ENCODE data around the gene RRAS2. TPM values are rescaled to one million over a fixed set of nuclear protein-coding genes. Genes with fewer than 3 reads are reported as not detected.
"Not testable (repeated sequence)": the region's sequence is repeated elsewhere in the genome, so short reads cannot be mapped to it uniquely, and the experiment has no call there.

The RRAS2 gene
- total and polyA plus RNA-seq, 4 donors, result 21.2 to 73.5 (median 35.0) TPM

- TF ChIP-seq CTCF (IDR thresholded peaks at IDR 0.05; ENCODE audit: control extremely low read depth, extremely low read depth), result no peak
- 83 to 84% methylated on average over 3 of the region's 3 CpGs for WGBS, 2 donors
- Histone ChIP-seq H3K36me3 (ENCODE audit: control insufficient read depth in 4 of 4, insufficient read depth in 4 of 4, low read length in 4 of 4) (peaks cover 0 to 16% (median 8%) of the 10 kb centered on the region in 4 donors), H3K27me3 (ENCODE audit: control insufficient read depth in 3 of 3, insufficient read depth in 3 of 3, low read length in 2 of 3) (no peaks in the 10 kb centered on the region), H3K9ac (ENCODE audit: insufficient read depth in 1 of 2, low read length in 2 of 2) (no peak overlapping the region), H3K4me1 (ENCODE audit: control insufficient read depth in 5 of 5, insufficient read depth in 5 of 5, low read length in 5 of 5) (peaks cover 0 to 3% (median 0%) of the 10 kb centered on the region in 5 donors), H3K27ac (ENCODE audit: low read depth in 1 of 2, low read length in 1 of 2) (no peak overlapping the region), H3K4me3 (no peak overlapping the region), H3K9me3 (ENCODE audit: control insufficient read depth in 4 of 4, insufficient read depth in 3 of 4, low read length in 3 of 4) (no peaks in the 10 kb centered on the region)
- ATAC-seq (ENCODE audit: insufficient read depth, low FRiP score) (no peak), DNase-seq (no peak)
These were observed 68.6 kb downstream of the RRAS2 start for GRCh38 chr11:14290422-14290821.

- 67 to 72% methylated on average over 2 of the region's 2 CpGs for WGBS, 2 donors
- no peak overlapping the region for H3K9ac ChIP-seq (ENCODE audit: insufficient read depth in 1 of 2, low read length in 2 of 2)
- peak overlapping the region in 1 of 2 donors; percentile 64 for H3K27ac ChIP-seq (ENCODE audit: low read depth in 1 of 2, low read length in 1 of 2)
- H3K4me3 ChIP-seq, result no peak overlapping the region
- TF ChIP-seq CTCF (IDR thresholded peaks at IDR 0.05; ENCODE audit: control extremely low read depth, extremely low read depth), result no peak
- no peaks in the 10 kb centered on the region for H3K27me3 ChIP-seq (ENCODE audit: control insufficient read depth in 3 of 3, insufficient read depth in 3 of 3, low read length in 2 of 3)
- DNase-seq (no peak), ATAC-seq (ENCODE audit: insufficient read depth, low FRiP score) (no peak)
- H3K36me3 ChIP-seq (ENCODE audit: control insufficient read depth in 4 of 4, insufficient read depth in 4 of 4, low read length in 4 of 4), result peaks cover 0 to 13% (median 8%) of the 10 kb centered on the region in 4 donors
- H3K9me3 ChIP-seq (ENCODE audit: control insufficient read depth in 4 of 4, insufficient read depth in 3 of 4, low read length in 3 of 4), result peaks cover 0 to 1% (median 0%) of the 10 kb centered on the region in 4 donors
- H3K4me1 ChIP-seq (ENCODE audit: control insufficient read depth in 5 of 5, insufficient read depth in 5 of 5, low read length in 5 of 5), result peaks cover 0 to 3% (median 0%) of the 10 kb centered on the region in 5 donors
These were observed 70.6 kb downstream of the RRAS2 start for GRCh38 chr11:14288189-14288935.

GRCh38 chr11:14278869-14279268 lies 80.1 kb downstream of the RRAS2 start:
- ATAC-seq (ENCODE audit: insufficient read depth, low FRiP score); DNase-seq; H3K36me3 ChIP-seq (ENCODE audit: control insufficient read depth in 4 of 4, insufficient read depth in 4 of 4, low read length in 4 of 4); H3K27me3 ChIP-seq (ENCODE audit: control insufficient read depth in 3 of 3, insufficient read depth in 3 of 3, low read length in 2 of 3); H3K9ac ChIP-seq (ENCODE audit: insufficient read depth in 1 of 2, low read length in 2 of 2); H3K27ac ChIP-seq (ENCODE audit: low read depth in 1 of 2, low read length in 1 of 2); H3K4me3 ChIP-seq; H3K9me3 ChIP-seq (ENCODE audit: control insufficient read depth in 4 of 4, insufficient read depth in 3 of 4, low read length in 3 of 4): not testable (repeated sequence)
- peaks cover 0 to 12% (median 3%) of the 10 kb centered on the region in 5 donors for H3K4me1 ChIP-seq (ENCODE audit: control insufficient read depth in 5 of 5, insufficient read depth in 5 of 5, low read length in 5 of 5)
- WGBS, 2 donors, result 86% methylated on average over 1 of the region's 1 CpG; no CpG with 5 or more reads in 1 of the 2 donors

- Histone ChIP-seq H3K4me1 (ENCODE audit: control insufficient read depth in 5 of 5, insufficient read depth in 5 of 5, low read length in 5 of 5) (peaks cover 0 to 17% (median 3%) of the 10 kb centered on the region in 5 donors), H3K9ac (ENCODE audit: insufficient read depth in 1 of 2, low read length in 2 of 2) (peak overlapping the region in 1 of 2 donors; percentile 8), H3K36me3 (ENCODE audit: control insufficient read depth in 4 of 4, insufficient read depth in 4 of 4, low read length in 4 of 4) (peaks cover 0 to 5% (median 3%) of the 10 kb centered on the region in 4 donors), H3K27ac (ENCODE audit: low read depth in 1 of 2, low read length in 1 of 2) (no peak overlapping the region), H3K9me3 (ENCODE audit: control insufficient read depth in 4 of 4, insufficient read depth in 3 of 4, low read length in 3 of 4) (no peaks in the 10 kb centered on the region), H3K4me3 (no peak overlapping the region), H3K27me3 (ENCODE audit: control insufficient read depth in 3 of 3, insufficient read depth in 3 of 3, low read length in 2 of 3) (no peaks in the 10 kb centered on the region)
- no peak for TF ChIP-seq CTCF (IDR thresholded peaks at IDR 0.05; ENCODE audit: control extremely low read depth, extremely low read depth)
- DNase-seq, result peak; percentile 66 to 81 (median 74)
- no peak for ATAC-seq (ENCODE audit: insufficient read depth, low FRiP score)
These were observed 83.9 kb downstream of the RRAS2 start for GRCh38 chr11:14275076-14275475.
